Measurements from ENCODE around the gene DDX3X. TPM values are rescaled to one million over a fixed set of nuclear protein-coding genes. Genes with fewer than 3 reads are reported as not detected.

Gene DDX3X
- total and polyA plus RNA-seq, 2 experiments from 2014 or later: 68.1 to 239 TPM

DNA sequence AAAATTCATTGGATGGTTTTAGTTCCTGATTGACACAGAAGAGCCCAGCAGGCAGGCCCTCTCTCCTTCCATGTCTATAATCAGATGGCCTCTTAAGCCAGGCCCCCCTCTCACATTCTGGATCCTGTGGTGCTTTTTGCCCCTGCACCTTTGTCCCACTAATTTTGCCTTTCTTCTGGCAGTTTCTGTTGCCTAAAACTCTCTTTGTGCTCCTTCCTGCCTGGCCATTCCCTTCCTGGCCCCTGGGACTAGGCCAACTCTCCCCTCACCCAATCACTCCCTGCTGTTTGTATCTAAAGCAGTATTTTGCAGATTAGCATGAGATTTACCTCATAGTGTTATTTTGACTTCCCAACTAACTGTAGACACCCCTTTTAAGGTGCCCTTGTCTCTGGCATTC is 42.7 kb upstream of the DDX3X start (continued):
- TF ChIP-seq STAT1 (IDR thresholded peaks at IDR 0.05; ENCODE audit: unreplicated experiment) (no peak), ZNF114 (CRISPR knock-in tag; IDR thresholded peaks at IDR 0.05) (no peak), POLR2AphosphoS5 (IDR thresholded peaks at IDR 0.05; ENCODE audit: low read depth) (no peak)
- TF ChIP-seq, protein P1, sequence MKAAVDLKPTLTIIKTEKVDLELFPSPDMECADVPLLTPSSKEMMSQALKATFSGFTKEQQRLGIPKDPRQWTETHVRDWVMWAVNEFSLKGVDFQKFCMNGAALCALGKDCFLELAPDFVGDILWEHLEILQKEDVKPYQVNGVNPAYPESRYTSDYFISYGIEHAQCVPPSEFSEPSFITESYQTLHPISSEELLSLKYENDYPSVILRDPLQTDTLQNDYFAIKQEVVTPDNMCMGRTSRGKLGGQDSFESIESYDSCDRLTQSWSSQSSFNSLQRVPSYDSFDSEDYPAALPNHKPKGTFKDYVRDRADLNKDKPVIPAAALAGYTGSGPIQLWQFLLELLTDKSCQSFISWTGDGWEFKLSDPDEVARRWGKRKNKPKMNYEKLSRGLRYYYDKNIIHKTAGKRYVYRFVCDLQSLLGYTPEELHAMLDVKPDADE (IDR thresholded peaks at IDR 0.05): no peak
- TF ChIP-seq, protein P2, sequence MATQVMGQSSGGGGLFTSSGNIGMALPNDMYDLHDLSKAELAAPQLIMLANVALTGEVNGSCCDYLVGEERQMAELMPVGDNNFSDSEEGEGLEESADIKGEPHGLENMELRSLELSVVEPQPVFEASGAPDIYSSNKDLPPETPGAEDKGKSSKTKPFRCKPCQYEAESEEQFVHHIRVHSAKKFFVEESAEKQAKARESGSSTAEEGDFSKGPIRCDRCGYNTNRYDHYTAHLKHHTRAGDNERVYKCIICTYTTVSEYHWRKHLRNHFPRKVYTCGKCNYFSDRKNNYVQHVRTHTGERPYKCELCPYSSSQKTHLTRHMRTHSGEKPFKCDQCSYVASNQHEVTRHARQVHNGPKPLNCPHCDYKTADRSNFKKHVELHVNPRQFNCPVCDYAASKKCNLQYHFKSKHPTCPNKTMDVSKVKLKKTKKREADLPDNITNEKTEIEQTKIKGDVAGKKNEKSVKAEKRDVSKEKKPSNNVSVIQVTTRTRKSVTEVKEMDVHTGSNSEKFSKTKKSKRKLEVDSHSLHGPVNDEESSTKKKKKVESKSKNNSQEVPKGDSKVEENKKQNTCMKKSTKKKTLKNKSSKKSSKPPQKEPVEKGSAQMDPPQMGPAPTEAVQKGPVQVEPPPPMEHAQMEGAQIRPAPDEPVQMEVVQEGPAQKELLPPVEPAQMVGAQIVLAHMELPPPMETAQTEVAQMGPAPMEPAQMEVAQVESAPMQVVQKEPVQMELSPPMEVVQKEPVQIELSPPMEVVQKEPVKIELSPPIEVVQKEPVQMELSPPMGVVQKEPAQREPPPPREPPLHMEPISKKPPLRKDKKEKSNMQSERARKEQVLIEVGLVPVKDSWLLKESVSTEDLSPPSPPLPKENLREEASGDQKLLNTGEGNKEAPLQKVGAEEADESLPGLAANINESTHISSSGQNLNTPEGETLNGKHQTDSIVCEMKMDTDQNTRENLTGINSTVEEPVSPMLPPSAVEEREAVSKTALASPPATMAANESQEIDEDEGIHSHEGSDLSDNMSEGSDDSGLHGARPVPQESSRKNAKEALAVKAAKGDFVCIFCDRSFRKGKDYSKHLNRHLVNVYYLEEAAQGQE (IDR thresholded peaks at IDR 0.05; ENCODE audit: unreplicated experiment): no peak

DNA sequence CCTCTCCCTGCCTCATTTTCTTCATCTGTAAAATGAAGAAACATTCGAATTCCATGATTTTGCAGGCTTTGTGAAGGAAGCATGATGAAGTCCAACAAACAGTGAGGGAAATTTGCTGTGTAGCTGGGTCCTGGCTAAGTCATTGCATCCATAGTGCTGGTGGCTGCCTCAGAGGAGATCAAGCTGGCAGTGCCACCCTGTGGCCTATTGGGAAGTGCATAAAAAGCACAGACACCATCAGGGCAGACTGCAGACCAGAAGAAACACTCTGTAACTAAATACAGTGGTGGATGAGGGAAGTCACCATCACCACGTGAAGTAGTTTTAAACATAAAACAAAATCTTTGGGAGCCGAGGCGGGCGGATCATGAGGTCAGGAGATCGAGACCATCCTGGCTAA is 40.7 kb upstream of the DDX3X start:
- Mint-ChIP-seq H3K9me3 (peaks cover 4% of the 10 kb centered on the region; the same call in 2 of the 3 replicates), H3K4me3 (no peak overlapping the region), H3K4me1 (peaks cover 16% of the 10 kb centered on the region), H3K36me3 (ENCODE audit: low read depth) (no peaks in the 10 kb centered on the region), H3K27me3 (ENCODE audit: insufficient read depth, low read depth, poor library complexity) (peaks cover 9% of the 10 kb centered on the region), H3K27ac (peak overlapping the region; percentile 84; the same call in 1 of the 2 replicates)
- TF ChIP-seq, protein P1 (IDR thresholded peaks at IDR 0.05): no peak
- TF ChIP-seq, protein P3, sequence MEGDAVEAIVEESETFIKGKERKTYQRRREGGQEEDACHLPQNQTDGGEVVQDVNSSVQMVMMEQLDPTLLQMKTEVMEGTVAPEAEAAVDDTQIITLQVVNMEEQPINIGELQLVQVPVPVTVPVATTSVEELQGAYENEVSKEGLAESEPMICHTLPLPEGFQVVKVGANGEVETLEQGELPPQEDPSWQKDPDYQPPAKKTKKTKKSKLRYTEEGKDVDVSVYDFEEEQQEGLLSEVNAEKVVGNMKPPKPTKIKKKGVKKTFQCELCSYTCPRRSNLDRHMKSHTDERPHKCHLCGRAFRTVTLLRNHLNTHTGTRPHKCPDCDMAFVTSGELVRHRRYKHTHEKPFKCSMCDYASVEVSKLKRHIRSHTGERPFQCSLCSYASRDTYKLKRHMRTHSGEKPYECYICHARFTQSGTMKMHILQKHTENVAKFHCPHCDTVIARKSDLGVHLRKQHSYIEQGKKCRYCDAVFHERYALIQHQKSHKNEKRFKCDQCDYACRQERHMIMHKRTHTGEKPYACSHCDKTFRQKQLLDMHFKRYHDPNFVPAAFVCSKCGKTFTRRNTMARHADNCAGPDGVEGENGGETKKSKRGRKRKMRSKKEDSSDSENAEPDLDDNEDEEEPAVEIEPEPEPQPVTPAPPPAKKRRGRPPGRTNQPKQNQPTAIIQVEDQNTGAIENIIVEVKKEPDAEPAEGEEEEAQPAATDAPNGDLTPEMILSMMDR (conservative IDR thresholded peaks at IDR 0.05; ENCODE audit: low read depth in 2 of 2): peak; percentile 60 to 75
- Histone ChIP-seq H3K79me2 (replicated peaks; ENCODE audit: insufficient read depth) (no peaks in the 10 kb centered on the region), H3F3A (replicated peaks; ENCODE audit: low read depth) (no peaks in the 10 kb centered on the region), H2AFZ (no peak overlapping the region), H3K36me3 (ENCODE audit: insufficient read depth) (no peaks in the 10 kb centered on the region), H3K27me3 (ENCODE audit: insufficient read depth) (no peaks in the 10 kb centered on the region), H3K27ac (ENCODE audit: low read depth) (no peak overlapping the region), H3K4me1 (ENCODE audit: insufficient read depth) (peaks cover 9% of the 10 kb centered on the region; the same call in 1 of the 2 replicates), H4K20me1 (replicated peaks; ENCODE audit: insufficient read depth) (no peaks in the 10 kb centered on the region), H3K9me2 (ENCODE audit: insufficient read depth) (no peaks in the 10 kb centered on the region), H3K4me3 (no peak overlapping the region), H3K4me2 (no peak overlapping the region)
- ATAC-seq (peak; percentile 92), DNase-seq (ENCODE audit: low spot score) (peak; percentile 58)

Data from GM23338 (cell line).